GM18868 (cell line): ENCODE results near the gene MAB21L4.
"Not testable (repeated sequence)": the region's sequence is repeated elsewhere in the genome, so short reads cannot be mapped to it uniquely, and the experiment has no call there.

Source experiments
- ATAC-seq: cut with Tn5 transposase; IDR thresholded peaks from one replicate; pipeline ENCODE4 v1.9.1; 2021; ENCODE audit warnings: mild to moderate bottlenecking, moderate library complexity; ENCODE audit not compliant: unreplicated experiment

Gene MAB21L4

DNA sequence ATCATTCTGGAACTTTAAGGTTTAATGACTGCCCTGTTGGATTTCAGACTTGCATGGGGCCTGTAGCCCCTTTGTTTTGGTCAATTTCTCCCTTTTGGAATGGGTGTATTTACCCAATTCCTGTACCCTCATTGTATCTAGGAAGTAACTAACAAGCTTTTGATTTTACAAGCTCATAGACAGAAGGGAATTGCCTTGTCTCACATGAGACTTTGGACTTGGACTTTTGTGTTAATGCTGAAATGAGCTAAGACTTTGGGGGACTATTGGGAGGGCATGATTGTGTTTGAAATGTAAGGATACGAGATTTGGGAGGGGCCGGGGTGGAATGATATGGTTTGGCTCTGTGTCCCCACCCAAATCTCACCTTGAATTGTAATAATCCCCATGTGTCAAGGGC, 49.6 kb downstream of the MAB21L4 start:
- not testable (repeated sequence) for ATAC-seq

DNA sequence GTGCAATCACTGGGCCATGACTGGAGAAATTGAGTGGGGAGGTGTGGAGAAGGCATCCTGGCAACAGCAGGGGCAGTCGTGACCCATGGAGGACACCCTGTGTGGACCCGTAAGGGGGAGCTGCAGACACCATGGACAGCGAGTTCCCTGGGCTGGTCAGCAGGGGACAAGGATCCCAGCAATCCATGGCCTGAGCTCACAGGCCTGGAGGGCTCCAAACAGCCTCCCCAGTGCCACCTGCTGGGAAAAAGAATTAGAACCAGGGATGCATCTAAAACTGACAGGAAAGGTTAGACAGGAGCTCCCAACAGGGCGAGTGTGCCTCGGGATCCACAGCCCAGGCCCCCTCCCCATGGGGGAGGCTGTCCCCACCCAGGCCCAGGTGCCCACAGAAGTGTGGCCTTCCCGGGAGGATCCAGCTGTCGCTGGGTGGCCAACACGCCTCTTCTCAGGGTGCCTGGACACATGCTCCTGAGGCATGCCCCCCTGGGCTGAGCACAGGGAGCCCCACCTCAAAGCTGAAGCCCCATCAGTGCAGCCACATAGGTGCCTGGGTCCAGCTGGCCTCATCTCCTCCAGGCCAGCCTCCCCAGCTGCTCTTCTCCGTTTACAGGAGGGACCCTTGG, 55.4 kb downstream of the MAB21L4 start:
- no peak for ATAC-seq

DNA sequence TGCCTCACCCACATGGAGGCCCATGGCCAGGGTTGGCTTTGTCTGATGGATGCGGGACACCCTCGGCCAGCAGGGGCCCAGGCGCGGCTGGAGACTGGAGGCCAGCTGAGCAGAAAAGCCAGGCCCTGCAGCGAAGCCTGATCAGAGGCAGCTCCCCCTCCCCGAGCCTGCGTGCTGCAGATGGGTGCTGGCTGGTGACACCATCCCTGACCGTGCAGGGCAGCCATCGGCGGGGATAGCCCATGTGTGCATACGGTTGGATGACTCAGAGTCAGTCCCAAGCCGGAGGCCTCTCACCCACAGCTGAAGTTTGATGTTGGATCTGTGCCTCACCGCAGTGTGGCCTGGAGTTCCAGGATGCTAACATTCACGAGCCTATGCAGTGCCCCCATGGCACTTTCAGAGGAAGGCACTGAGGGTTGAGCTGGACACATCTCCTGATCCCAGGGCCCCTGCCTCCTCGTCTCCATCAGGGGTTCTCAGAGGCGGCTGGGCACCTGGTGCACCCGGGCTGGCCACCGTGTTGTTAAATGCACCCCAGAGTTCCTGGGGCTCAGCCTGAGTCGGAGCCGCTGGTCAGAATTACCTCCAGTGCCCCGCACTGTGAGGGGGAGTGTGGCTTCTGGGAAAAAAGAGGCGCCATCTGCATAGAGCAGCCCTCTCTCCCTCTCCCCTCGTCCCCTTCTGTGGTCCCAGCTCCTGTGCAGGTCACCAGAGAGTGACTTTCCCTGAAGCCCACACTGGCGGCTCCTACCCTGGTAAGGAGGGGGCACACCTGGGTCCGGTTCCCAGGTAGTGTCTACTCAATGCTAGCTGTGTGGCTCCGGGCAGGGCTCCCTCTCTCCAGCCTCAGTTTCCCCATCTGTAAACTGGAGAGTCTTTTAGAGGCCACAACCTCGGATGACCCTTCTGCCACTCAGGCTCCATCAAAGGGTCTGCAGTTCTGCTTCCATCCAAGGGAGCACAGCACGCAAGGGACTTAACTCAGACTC, 56.5 kb downstream of the MAB21L4 start:
- ATAC-seq = no peak

DNA sequence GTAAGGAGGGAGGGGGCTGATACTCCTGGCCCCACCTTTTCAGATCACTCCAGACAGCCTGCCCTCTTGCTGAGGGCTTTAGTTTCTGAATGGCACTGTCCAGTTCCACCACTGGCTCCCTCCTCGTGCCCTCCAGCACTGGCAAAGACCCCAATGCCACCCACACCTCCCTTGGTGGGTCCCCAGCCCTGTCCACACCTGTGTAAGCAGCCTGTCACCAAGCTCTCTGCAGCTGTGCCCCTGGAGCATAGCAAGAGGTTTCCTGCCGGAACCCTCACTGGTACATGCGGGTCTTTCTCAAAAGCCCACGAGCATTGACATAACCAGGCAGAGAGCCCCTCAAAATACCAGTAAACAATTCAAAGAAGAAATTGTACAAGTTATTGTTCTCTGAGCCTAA, 58.3 kb downstream of the MAB21L4 start:
- ATAC-seq = no peak

DNA sequence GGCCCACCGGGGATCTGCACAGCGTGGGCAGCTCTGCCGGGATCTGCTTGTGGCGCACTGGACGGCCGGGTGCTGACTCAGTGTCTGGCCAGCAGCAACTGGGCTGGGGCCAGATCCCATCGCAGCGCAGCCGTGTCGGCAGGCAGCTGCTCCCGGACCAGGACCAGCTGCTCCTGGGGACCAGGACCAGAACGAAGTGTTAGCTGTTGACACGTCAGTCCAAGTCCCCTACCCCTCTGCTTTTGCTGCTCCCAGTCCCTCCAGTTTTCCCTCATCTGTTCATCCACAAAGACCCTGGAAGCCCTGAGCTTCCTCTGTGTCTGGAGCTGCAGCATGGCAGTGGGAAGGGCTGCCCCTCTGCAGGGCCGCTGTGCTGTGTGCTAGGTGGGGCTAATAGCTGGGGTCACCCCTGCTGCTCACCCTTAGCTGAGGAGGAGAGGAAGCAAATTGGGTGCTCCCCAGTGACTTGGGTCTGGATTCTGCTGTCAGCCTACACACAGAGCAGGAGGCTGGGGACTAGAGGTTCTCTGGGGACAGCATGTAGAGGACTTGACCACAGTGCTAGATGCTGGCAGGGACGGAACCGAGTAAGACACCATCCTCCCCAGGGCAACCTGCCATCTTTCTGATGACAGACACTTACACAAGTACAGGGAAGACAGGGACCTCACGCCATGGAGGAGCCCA, 59.0 kb downstream of the MAB21L4 start:
- no peak for ATAC-seq
